ENCODE data around the gene RUNX1.
A peak's percentile ranks its signal among the peaks of the same experiment; 100 is the strongest.

RUNX1 gene

GRCh38 chr21:35058058-35058457, 9.0 kb upstream of the RUNX1 start:
- no peak for DNase-seq

- DNase-seq: no peak
Measured at GRCh38 chr21:35057428-35057827, 8.3 kb upstream of the RUNX1 start.

- DNase-seq: no peak
Measured at GRCh38 chr21:35053356-35054096, 4.4 kb upstream of the RUNX1 start.

- DNase-seq: no peak
Measured at GRCh38 chr21:35052801-35053200, 3.7 kb upstream of the RUNX1 start.

- peak; percentile 69 to 98 for DNase-seq
Measured at GRCh38 chr21:35051287-35051818, 2.3 kb upstream of the RUNX1 start.

- no peak for DNase-seq
Measured at GRCh38 chr21:35050348-35051286, 1.5 kb upstream of the RUNX1 start.

- DNase-seq: no peak
Measured at GRCh38 chr21:35048183-35048601, 910 bp downstream of the RUNX1 start.

- peak in 1 of 2 donors; percentile 44 for DNase-seq
Measured at GRCh38 chr21:35046880-35047229, 2.2 kb downstream of the RUNX1 start.

- DNase-seq: no peak
Measured at GRCh38 chr21:35046263-35046624, 2.9 kb downstream of the RUNX1 start.

GRCh38 chr21:35045542-35046262, 3.4 kb downstream of the RUNX1 start:
- DNase-seq: no peak

- no peak for DNase-seq
Measured at GRCh38 chr21:35044770-35045541, 4.1 kb downstream of the RUNX1 start.

GRCh38 chr21:35044128-35044527, 5.0 kb downstream of the RUNX1 start:
- DNase-seq: no peak

- DNase-seq: no peak
Measured at GRCh38 chr21:35043549-35043948, 5.6 kb downstream of the RUNX1 start.

- DNase-seq: no peak
Measured at GRCh38 chr21:35042836-35043235, 6.3 kb downstream of the RUNX1 start.

- no peak for DNase-seq
Measured at GRCh38 chr21:35041881-35042280, 7.2 kb downstream of the RUNX1 start.

GRCh38 chr21:35041122-35041521, 8.0 kb downstream of the RUNX1 start:
- DNase-seq: no peak

GRCh38 chr21:35039595-35040289, 9.4 kb downstream of the RUNX1 start:
- no peak for DNase-seq

GRCh38 chr21:35038772-35039319, 10.3 kb downstream of the RUNX1 start:
- DNase-seq: no peak

- DNase-seq: no peak
Measured at GRCh38 chr21:35037384-35037765, 11.7 kb downstream of the RUNX1 start.

GRCh38 chr21:35036465-35037383, 12.4 kb downstream of the RUNX1 start:
- no peak for DNase-seq
